SKM-1 treated with dmso at 0.1 percent for 144 hours (cell line): ENCODE data around the gene BEST1.

ENCODE experiments used
- DNase-seq: peaks from one replicate; lab custom pipeline; 2025; ENCODE audit not compliant: unreplicated experiment; lab: John Stamatoyannopoulos, UW

The BEST1 gene

DNA sequence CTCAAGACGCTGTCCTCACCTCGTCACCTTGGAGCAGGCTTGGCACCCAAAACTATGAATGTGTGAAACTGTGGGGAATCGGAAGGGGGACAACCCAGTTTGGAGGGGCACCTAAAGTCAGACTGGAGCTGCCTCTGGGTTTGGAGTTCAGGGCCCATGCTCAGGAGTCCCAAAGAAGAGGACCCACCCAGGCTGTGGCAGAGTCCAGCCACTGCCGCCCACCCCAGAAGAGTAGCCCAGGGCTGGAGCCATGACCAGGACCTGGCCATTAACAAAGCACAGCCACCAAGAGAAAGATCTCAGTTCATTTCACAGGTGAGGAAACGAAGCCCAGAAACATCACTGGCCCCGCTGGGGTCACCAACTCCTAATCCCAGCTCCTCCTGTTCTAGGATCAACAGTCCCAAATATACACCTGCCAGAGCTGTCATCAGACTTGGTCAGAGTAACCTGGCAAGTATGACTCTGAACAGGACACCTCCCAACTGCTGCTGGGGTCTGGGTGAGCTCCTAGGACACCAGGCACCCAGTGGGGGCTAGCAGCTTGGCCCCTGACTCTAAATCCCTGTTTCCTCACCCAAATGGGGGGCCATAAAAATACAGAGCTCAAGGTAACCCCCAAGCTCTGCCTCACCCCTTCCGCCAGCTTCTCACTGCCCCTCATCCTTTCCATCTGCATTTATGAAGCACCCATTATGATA is 35.5 kb upstream of the BEST1 start:
- DNase-seq: no peak

DNA sequence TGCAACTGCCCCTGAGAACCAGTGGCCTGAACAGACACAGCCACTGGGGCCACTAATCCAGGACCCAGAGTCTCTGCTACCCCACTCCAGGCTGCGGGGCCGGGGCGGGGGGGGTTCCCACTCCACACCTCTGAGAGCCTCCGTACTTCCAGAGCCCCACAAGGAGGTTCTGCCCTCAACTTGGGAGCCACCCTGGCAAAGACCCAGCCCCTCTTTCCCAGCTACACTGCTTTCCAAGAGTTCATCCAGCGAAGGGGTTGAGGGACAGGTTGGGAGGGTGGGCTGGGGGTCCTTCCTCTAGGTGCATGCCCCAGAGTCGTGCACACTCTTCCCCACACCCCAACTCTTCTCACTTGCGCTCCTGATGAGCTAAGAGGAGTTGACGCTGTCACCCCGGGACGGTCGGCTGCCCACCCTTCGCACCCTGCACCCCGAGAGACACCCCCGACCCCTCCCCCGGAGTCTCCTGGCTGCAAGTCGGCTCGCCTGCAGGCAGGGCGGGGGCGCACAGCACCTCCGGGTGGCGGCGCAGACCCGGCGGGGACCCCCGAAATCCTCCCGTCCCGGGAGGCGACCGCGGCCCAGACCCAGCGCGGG is 33.3 kb upstream of the BEST1 start:
- no peak for DNase-seq

DNA sequence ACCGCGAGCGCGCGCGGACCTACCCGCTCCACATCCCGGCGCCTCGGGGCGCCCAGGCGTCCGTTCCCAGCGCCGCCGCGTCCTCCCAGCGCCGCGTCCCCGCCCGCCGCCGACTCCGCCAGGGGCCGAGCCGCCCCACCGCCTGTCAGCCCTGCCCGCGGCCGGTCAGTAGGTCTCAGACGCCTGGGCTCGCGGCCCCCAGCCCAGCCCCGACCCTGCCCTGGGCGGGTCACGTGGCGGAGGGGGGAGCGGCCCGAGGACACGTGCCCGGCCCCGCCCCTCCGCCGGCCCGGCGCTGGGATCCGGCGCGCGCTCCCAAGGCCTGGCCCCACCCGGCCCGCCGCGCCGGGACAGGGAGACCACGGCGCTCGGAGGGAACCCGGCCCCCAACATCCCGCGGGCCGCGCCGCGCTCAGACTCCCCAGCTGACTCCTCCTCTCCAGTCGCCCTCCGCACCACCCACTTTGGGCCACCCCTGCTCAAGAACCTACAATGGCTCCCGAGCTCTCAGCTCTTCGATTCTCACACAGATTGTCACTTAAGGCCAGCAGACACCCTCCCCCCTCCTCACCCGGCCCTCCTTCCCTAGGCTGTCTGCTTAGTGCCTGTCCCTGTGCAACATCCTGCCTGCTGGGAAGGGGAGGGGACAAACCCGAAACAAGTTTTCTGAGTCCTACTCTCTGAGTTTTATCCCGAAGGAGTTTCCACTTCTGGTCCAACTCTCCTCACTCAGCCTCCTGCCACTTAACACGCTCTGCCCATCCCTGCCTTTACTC is 32.6 kb upstream of the BEST1 start, which contains the start of gene RAB3IL1:
Gene RAB3IL1, minus strand, starts transcription at position 233 of the 776 bp plus-strand sequence. Its CDS starts 199 bp downstream, at position 34.
- DNase-seq: no peak

DNA sequence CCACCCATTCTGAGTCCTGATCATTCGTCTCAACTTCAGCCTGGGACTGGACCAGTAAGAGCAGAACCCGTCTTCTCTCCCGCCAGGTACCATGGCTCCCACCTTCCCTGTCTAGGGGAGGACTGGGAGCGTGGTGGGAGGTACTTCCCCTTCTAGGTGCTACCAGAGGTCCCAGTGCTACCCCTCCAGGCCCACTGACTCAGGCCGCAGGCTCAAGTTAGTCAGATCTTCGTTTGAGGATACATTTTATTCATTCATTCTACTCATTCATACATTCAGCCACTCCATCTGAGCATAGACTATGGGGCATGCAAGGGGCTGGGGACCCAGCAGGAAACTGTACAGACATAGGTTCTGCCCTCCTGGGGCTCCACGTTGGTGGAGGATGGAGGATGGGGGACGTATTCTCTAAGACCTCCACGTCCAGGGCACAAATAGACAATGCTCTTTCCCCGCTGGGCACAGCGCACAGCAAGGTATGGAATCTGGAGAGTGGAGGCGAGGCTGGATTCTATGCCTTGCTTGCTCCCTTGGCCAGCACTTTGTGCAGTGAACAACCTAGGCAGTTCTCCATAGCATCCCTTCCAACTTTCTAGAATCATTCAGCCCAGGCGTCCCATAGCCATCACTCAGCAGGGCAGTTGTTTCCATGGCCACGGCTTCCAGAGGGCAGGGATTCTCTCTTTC is 31.8 kb upstream of the BEST1 start:
- no peak for DNase-seq

DNA sequence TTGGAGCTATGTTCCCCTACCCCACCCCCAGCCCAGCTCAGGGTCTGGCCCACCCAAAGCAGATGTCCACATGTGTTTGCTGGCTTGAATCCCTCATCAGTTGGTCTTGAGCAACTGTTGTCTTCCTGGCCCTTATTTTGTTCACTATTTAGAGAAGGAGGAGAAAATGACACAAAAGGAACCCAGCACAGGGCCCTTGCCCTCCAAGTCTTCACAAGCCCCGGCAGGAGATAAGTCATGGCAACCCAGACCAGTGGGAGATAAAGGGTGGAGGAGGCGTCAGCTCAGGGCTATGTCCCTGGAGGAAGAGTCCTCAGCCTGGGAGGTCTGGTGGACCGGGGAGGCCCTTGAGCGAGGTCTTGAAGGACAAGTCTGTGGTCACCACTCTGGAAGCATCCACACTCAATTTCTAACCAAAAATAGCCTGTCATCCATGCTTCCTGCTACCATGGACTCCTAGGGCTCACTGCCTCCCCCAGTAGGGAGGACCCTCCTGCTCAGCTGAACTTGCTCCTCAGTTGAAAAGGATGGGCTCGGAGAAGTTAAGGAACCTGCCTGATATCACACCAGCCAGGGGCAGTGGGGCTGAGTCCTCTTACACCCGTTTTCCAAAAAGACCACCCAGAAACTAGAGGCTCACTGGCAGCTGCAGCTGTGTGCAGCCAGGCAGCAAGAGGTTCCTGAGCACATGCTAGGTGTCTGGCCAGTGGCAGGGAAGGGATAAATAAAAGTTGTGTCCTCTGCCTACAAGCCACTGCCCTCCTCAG is 31.0 kb upstream of the BEST1 start:
- DNase-seq: no peak

DNA sequence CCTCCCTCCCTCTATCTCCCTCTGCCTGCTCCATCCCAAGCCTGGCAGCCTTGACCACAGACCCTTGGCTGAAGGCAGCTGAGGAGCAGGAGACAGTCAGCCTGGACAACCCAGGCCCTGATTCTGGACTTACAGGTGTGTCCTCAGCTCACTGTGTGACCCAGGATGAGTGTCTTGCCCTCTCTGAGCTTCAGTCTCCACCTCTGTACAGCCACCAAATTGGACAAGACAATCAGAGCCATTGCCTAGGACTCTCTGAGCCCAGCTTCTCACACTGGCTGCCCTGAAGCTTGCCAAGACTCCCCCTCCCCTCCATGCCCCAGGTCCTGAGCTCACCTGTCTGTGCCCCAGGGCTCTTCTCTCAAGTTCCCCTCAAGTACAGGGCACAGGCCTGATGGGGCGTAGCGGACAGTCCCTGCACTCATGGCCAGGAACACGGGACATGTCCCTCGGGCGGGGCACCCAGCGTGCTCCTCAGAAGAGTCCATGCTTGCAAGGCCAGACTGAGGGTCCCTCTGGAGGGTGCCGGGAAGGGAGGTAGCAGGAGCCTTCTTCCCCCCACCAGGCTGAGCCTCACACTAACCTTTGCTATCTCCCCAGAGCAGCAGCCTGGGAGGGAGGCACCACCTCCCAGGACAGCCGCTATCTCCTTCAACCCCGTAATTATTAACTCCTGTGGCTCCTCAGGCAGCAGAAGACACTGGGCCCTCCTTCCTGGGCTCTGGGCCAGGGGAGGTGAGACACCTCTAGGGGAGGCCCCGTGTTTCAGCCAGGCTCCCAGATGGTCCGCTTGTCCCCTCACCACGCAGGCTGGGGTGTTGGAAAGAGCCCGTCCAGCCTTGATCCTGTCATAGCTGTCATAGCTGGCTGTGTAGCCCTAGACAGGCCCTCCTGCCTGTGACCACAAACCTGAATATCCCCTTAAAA is 30.2 kb upstream of the BEST1 start:
- no peak for DNase-seq

DNA sequence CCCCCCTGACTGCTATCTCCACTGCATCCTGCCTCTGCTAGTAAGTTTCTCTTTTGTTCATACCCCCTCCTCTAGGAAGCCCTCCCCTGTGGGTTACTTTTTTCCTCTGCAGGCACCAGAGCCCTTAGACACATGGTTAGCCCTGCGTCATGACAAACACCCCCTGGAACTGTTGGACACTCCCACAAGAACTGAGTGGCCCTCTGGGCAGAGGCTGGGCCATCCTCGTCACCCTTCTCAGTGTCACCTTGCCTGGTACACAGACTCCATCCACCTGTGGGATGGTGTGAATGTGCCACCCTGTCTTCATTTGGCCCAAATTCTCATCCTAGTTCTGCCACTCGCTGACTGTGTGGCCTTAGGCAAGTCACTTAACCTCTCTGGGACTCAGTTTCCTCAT is 28.7 kb upstream of the BEST1 start:
- no peak for DNase-seq

DNA sequence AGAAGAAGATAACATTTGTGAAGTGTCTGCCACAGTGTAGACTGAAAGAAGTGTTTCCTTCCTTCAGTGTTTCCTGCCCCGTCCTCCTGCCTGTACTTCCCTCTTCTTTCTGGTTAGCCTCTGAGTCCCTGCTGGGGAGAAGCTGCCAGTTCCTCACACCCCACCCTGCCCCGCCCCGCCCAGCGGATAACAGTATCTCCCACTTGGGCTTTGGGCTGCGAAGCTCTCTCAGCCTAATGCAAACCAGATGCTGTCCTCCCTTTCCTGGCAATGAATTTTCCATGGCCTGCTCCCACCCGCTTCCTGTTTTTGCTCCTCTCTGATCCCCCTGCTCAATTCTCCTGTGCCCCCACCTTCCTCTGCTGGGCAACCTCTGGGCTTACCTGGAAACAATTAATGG is 27.6 kb upstream of the BEST1 start:
- peak; percentile 92 for DNase-seq

DNA sequence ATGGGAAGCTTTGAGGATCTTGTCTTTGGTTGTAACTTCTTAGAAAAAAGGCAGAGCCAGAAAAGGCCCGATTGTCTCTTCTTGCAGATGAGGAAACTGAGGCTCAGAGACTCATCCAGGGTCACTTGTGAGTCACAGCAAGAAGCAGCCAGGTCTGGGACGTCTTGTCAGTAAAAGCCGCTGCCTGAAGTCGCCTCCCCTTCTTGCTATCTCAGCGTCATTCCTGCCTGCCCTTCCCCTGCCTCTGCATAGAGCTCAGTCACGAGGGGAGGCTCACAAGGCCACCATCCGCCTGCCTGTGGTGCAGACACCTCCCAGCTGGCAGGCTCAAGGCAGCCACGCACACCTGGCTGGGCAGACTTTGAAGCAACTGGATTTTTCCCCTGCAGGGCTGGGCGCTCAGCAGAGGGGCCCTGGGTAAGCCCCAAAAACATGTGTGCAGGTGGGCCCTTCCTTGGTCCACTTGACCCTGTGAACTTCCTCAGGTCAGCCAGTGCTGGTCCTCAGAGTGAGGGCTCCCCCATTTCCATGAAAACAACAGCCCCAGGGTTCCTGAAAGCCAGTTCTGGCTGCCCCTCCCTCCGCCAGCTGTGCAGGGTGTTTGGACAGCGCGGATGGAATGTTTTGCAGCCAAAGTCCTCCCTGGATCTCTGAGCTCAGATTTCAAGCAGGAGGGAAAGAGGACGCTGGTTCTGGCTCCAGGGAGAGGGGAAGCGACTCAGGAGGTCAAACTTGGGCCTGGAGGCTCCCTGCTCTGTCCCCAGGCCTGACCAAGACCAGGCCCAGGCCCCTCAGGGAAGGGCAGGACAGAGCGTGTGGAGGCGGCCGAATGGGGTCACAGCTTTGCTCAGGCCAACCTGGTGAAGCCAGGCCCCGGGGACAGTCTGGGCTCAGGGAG is 26.7 kb upstream of the BEST1 start:
- DNase-seq: no peak

DNA sequence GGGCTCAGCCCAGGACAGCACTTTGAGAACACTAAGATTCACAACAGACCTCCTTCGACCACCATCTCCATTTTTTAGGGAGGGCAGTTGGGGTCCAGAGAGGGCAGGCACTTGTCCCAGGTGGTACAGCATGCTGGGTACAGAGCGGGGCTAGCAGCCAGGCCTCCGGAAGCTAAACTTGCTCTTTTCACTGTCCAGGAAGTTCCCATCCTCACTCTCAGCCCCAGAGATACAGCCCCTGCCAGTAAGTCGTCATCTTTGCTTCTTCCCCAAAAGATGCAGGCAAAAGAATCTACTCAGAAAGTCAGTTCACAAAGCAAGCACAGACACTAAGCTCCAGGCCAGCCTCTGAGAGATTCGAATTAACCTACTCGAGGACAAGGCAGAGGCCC is 26.1 kb upstream of the BEST1 start:
- no peak for DNase-seq

DNA sequence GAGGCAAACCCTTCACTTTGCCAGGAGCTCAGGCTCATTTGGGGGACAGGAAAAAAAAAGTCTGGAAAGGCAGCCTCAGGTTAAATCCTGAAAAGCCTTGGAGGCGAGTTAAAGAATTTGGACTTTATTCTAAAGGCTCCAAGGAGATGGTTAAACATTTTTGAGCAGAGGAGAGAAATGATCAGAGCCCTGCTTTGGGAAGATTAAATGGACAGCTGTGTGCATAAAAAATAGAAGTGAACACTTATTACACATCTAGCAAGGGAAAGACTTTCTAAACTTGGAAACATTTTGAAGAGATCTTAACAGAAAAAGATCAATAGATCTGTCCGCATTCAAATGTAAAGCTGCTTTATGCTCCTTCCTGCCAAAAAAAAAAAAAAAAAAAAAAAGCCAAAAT is 24.4 kb upstream of the BEST1 start:
- DNase-seq: no peak

DNA sequence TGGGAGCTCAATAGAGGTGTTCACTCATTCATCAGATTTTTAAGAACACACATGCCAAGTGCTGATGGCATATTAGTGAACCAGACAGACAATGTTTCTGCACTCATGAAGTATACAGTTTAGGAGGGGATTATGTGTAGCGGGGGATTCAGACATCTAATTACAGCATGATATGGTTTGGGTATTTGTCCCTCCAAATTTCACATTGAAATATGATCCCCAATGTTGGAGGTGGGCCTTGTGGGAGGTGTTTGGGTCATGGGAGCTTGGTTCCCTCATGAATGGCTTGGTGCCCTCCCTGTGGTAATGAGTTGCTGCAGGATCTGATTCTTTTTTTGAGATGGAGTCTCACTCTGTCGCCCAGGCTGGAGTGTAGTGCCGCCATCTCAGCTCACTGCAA is 23.9 kb upstream of the BEST1 start:
- no peak for DNase-seq

DNA sequence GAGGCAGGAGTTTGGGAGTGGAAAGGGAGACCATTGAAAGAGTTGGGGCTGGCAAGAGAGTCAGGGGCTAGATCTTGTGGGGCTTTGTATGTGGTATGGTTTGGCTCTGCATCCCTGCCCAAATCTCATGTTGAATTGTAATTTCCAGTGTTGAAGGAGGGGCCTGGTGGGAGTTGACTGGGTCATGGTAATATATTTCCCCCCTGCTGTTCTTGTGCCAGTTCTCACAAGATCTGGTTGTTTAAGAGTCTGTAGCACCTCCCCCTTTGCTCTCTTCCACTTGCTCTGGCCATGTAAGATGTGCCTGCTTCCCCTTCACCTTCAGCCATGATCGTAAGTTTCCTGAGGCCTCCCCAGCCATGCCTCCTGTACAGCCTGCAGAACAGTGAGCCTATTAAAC is 22.6 kb upstream of the BEST1 start:
- DNase-seq: no peak

DNA sequence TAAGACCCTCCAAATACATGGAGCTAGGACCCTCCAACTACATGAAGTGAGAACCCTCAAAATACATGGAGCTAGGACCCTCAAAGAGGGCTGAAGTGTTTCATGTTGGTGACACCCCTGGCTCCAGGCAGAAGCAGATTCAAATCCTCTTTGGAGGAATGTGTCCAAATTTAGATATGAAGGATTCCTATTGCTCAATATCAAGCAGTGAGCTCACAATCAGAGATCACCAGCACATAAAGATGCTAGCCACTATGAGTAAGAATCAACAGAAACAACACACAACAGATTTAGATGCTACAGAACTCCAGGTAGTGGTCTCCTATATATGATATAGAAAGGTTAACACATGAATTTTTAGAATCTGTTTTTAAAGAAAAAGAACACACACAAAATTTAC is 21.5 kb upstream of the BEST1 start:
- no peak for DNase-seq

DNA sequence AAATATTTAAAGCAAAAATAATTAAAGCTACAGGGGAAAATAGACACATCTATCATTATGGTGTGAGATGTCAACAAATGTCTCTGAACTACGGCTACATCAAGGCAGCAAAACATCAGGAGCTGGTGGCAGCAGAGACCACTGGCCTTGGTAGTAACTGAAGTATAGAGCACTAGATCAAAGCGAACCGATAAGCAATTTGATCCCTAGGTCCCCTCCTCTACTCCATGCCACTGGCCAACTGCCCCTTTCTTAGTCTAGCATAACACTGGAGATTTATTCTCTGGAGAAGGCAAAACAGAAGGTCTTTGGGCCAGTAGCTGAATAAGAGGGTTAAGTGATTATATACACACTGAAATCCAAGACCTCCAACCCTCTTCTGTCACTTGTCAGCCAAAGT is 19.2 kb upstream of the BEST1 start:
- DNase-seq: no peak

DNA sequence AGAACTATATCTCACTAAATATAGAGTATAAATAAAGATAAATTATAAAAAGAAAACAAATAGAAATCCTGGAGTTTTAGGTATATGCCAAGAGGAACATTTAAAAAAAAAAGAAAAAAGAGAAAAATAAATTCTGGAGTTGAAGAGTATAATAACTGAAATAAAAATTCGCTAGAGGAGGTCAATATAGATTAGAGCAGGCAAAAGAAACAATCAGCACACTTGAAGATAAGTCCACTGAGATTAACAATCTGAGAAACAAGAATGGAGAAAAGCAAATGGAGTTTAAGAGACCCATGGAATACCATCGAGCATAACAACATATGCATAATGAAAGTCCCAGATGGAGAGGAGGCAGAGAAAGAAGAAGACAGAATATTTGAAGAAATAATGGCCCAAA is 14.3 kb upstream of the BEST1 start:
- DNase-seq: no peak

DNA sequence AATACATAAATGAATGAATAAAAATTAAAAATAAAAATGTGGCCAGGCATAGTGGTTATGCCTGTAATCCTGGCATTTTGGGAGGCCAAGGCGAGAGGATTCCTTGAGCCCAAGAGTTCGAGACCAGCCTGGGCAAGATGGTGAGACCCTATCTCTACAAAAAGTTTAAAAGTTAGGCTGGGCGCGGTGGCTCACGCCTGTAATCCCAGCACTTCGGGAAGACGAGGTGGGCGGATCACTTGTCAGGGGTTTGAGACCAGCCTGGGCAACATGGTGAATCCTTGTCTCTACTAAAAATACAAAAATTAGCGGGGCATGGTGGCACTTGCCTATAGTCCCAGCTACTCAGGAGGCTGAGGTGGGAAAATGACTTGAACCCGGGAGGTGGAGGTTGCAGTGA is 9.7 kb upstream of the BEST1 start:
- DNase-seq: no peak

DNA sequence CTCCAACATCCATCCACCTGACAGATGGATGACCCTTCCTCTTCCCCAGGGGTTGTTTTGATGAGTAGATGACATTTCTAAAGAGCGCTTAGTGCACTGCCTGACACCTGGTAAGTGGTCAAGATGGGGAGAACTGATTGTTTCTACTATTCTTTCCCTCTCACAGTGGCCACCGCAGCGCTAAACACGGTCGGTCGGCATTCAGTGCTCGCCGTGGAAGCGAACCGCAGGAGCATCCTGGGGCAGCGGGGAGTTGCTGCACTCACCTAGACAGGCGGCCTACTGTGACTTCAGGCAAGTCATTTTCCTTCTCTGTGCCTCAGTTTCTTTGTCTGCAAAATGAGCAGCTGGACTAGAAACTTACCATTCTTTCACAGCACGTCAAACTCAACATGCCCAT is 5.0 kb upstream of the BEST1 start:
- DNase-seq: no peak

DNA sequence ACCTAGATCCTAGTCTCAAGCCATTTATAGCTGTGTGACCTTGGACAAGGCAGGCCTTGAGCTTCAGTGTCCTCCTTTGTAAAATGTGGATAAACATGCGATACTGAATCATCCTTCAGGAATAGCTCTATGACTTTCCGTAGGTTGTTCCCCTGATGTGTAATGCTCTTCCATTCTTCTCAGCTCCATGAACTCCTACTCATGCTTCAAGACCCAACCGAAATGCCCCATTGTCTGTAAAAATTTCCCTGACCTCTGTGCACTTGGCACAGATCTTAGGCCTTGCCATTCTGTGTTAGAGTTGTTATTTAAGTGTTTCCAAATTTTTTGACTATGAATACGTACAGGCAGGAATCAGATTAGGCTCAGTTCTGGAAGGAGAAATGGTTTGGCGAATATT is 3.3 kb upstream of the BEST1 start:
- no peak for DNase-seq
